Measurements from ENCODE around the gene JPH3.
"Not testable (repeated sequence)": the region's sequence is repeated elsewhere in the genome, so short reads cannot be mapped to it uniquely, and the experiment has no call there.

The JPH3 gene

GRCh38 chr16:87721622-87722585 lies 119.6 kb downstream of the JPH3 start:
- DNase-seq = no peak

DNA sequence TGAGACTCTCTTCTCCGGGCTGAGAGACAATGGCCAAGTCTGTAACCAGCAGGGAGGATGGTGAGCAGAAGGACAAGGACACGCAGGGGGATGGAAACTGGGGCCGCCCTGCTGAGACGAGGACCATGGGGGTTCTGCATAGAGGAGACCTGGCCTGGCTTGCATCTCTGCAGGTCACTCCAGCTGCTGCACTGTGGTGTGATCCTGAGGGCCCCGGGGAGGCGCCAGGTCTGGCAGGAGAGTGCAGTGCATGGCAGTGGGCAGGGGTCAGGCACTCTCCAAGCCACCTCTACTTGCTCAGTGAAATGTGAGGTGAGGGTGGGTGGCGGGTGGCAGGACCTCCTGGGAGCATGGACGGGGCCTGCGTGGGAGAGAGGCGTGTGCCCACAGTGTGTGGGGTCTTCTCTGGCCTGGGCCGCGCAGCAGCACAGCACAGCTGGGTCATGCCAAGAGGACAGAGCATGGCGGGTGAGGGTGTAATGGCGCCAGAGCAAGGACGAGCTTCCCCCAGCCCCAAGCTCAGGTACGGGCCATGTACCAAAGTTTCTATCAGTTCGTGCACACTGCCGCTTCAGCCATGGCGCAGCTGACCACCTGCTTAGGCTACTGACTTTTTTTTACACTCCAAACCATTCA lies 120.4 kb downstream of the JPH3 start:
- DNase-seq = no peak

- DNase-seq = no peak
These were observed 120.9 kb downstream of the JPH3 start for GRCh38 chr16:87723226-87723623.

GRCh38 chr16:87724490-87725291 lies 122.4 kb downstream of the JPH3 start:
- no peak for DNase-seq

GRCh38 chr16:87725596-87726235 lies 123.4 kb downstream of the JPH3 start:
- no peak for DNase-seq

- DNase-seq = not testable (repeated sequence)
These were observed 124.3 kb downstream of the JPH3 start for GRCh38 chr16:87726577-87726976.

DNA sequence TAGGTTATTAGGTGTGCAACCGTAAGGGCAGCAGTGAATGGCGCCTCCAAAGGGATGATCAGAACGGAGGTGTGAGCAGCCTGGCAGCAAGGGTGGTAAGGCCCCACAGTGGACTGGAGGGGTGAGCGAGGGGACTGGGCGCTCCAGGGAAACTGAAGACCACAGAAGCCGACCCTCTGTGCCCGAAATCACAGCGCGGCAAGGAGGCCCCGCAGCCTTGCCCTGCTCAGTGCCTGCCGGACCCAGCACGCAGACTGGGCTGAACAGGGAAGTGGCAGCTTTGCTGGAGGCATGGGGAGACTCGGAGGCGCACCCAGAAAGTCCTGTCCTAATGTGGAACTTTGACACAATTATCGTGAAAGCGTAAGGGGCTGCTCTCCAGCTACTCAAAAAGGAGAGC lies 125.0 kb downstream of the JPH3 start:
- no peak for DNase-seq

DNA sequence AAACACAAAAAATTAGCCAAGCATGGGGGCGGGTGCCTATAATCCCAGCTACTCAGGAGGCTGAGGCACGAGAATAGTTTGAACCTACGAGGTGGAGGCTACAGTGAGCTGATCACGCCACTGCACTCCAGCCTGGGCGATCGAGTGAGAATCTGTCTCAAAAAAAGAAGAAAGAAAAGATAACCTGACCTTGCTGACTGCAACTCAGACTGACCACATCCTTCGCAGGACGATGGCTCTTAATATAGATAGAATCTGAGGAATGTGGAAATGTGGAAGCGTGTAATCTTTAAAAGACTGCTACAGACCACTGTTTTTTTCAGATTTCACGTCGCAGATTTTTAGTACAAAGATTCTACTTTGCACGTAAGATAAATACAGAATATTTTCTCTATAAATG lies 125.7 kb downstream of the JPH3 start:
- no peak for DNase-seq

DNA sequence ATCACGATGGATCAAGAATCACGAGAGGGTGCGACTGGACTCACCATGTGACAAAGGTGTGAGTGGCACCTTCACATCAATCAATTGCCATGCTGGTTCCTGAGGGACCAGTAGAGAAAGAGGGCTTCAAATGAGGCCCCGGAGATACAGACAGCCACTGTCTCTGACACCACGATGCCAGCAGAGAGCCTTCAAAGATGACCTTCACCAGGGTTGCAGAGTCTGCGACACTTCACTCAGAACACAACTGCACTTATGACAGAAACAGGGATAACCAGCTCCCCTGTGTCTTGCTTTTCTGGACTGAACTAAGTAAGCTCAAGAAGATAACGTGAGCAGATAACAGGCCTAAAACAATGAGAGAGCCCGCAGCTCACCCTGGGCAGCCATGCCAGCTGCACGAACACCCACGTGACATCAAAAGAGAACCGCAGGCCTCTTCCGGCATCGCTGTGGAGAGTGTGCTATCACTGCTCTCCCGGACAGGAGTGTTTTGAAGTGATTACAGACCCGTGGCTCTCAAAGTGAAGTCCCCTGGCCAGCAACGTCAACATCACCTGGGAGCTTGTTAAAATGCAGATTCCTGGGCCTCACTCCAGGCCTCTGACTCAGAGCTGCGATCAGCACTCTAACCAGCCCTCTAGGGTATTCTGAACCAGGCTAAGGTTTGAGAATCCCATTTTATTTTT lies 127.1 kb downstream of the JPH3 start:
- DNase-seq = no peak

GRCh38 chr16:87731607-87732006 lies 129.3 kb downstream of the JPH3 start:
- DNase-seq = no peak

DNA sequence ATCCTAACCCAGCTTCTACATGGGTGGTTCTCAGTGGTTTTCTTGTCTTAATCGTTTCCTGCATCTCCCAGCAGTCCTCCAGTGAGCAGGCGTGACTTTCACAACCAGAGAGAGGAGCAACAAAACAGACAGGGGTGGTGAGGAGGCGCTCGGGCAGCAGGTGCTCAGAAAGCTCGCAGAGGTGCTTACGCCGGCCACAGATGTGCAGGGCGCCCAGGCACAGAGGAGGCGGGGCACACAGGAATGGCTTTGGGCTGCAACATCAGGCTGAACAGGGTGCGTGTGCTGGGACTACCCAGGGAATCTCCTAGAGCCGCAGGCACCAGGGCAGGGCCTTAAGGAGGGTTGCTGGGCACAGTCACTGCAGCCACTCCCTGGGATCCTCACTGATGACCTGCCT lies 130.9 kb downstream of the JPH3 start:
- no peak for DNase-seq

GRCh38 chr16:87734644-87735043 lies 132.3 kb downstream of the JPH3 start:
- DNase-seq = no peak

- no peak for DNase-seq
These were observed 133.1 kb downstream of the JPH3 start for GRCh38 chr16:87735270-87736007.

- DNase-seq = no peak
These were observed 133.7 kb downstream of the JPH3 start for GRCh38 chr16:87736008-87736382.

GRCh38 chr16:87739801-87740200 lies 137.5 kb downstream of the JPH3 start:
- DNase-seq = no peak

- no peak for DNase-seq
These were observed 138.1 kb downstream of the JPH3 start for GRCh38 chr16:87740441-87740840.

DNA sequence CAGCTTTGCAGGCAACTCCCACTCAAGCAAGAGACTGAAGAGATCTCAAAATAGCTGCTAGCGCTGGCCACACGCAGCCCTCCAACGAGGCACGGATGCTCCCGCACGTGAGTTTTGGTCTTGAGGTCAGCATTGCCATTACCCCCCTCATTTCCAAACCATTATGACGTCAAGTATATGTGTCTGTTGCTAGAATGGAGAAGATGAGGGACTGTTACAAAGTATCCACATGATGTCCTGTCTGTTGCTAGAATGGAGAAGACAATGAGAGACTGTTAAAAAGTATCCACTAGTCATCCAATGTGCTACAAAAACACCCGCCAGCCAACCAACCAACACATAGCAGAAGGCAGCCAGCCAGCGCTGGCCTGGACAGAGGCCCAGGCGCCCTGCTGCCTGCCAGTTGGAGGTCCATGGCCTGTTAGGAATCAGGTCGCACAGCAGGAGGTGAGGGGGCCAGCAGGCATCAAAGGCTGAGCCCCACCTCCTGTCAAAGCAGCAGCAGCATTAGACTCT lies 138.7 kb downstream of the JPH3 start:
- DNase-seq = no peak

- DNase-seq = no peak
These were observed 139.6 kb downstream of the JPH3 start for GRCh38 chr16:87741700-87742415.

DNA sequence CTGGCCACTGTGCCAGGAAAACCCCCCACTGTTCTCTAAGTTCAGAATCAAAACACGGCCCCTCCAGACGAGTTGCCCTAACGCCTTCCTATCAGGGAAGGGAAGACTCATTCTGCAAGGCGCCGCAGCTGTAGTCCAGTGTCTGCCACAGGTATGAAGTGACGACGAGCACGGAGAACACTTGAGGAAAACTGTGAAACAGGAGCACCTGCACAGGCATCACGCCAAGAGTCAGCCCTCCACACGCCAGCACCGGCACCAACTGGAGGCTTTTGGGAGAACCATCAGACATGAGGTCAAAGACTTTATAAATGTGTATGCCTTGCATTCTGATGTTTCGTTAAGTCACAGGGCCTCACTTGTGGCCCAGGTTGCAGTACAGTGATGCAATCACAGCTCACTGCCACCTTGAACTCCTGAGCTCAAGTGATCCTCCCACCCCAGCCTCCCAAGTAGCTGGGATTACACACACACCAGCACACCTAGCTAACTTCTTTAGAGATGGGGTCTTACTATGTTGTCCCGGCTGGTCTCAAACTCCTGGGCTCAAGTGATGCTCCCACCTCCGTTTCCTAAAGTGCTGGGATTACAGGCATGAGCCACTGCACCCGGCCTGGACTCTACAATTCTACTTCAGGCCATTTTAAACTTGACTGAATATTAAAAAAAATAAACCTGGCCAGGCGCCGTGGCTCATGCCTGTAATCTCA lies 140.6 kb downstream of the JPH3 start:
- DNase-seq = no peak

Data from activated CD4-positive, alpha-beta T cell treated with anti-CD3 and anti-CD28 coated beads for 48 hours (primary cell).